ENCODE results near the gene MDGA2. TPM values are rescaled to one million over a fixed set of nuclear protein-coding genes. Genes with fewer than 3 reads are reported as not detected.

Gene MDGA2
- total RNA-seq, 1 experiment from 2014 or later = not detected

DNA sequence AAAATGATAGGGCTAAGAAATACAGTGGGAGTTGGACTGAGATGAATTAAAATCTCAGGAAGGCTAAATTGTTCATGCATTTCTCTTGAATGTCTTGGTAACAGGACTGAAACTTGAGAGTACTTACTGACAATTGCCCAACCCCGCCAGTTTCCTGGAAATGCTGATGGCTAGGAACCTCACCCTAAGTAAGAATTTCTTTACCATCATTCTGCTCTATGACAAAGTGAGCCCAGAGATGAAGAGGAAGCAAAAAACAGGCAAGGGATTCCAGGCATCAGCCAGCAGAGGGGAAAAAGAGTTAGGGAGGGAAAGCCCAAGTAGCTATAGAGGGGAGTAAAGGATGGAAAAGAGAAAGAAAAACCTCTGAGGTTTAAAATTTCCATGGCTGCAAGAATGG, 397.7 kb downstream of the MDGA2 start (continued):
- TF ChIP-seq, protein P1, sequence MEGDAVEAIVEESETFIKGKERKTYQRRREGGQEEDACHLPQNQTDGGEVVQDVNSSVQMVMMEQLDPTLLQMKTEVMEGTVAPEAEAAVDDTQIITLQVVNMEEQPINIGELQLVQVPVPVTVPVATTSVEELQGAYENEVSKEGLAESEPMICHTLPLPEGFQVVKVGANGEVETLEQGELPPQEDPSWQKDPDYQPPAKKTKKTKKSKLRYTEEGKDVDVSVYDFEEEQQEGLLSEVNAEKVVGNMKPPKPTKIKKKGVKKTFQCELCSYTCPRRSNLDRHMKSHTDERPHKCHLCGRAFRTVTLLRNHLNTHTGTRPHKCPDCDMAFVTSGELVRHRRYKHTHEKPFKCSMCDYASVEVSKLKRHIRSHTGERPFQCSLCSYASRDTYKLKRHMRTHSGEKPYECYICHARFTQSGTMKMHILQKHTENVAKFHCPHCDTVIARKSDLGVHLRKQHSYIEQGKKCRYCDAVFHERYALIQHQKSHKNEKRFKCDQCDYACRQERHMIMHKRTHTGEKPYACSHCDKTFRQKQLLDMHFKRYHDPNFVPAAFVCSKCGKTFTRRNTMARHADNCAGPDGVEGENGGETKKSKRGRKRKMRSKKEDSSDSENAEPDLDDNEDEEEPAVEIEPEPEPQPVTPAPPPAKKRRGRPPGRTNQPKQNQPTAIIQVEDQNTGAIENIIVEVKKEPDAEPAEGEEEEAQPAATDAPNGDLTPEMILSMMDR (IDR thresholded peaks at IDR 0.05 in 2 of 3, conservative IDR thresholded peaks at IDR 0.05 in 1 of 3; ENCODE audit: borderline replicate concordance in 1 of 3, insufficient read depth in 1 of 3, low read depth in 2 of 3, low read length in 2 of 3) = no peak
- no peak for TF ChIP-seq ZFX (IDR thresholded peaks at IDR 0.05)

DNA sequence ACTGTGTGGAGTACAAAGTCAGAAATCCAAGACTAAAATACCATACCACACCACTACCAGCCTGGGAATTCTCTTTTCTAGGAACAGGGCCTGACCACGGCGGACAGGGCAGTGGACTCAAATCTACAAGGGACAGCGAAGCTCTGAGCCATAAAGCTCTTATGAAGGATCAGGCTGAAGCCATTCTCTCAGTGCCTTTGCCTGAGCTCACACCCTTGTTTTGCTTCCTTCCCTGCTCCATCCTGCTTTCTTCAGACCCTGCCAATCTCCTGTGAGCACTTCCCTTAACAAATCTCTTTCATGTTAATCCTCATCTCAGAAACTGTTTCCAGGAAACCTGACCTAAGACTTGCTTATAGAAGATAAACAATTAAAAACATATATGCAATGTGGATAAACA, 398.5 kb downstream of the MDGA2 start:
- no peak overlapping the region for H3K27ac ChIP-seq (ENCODE audit: low read depth, low read length)
- ChIA-PET POLR2A (no interaction called here), CTCF (no interaction called here), RAD21 (ENCODE audit: low non-redundant PET in 1 of 2, low total read pairs in 2 of 2, uncharacterized antibody in 2 of 2, unreplicated experiment in 2 of 2) (no interaction called here)
- H3K9me3 ChIP-seq (ENCODE audit: control insufficient read depth in 1 of 2, insufficient read depth in 1 of 2, low read depth in 1 of 2, low read length in 2 of 2) = no peaks in the 10 kb centered on the region
- no peaks in the 10 kb centered on the region for H4K20me1 ChIP-seq (ENCODE audit: insufficient read depth)
- no peaks in the 10 kb centered on the region for H3K27me3 ChIP-seq (ENCODE audit: insufficient read depth, low read length)
- TF ChIP-seq, protein P1 (IDR thresholded peaks at IDR 0.05 in 2 of 3, conservative IDR thresholded peaks at IDR 0.05 in 1 of 3; ENCODE audit: borderline replicate concordance in 1 of 3, insufficient read depth in 1 of 3, low read depth in 2 of 3, low read length in 2 of 3) = no peak
- TF ChIP-seq ELF1 (IDR thresholded peaks at IDR 0.05; ENCODE audit: borderline replicate concordance, low read depth) (no peak), POLR2A (IDR thresholded peaks at IDR 0.05; ENCODE audit: borderline replicate concordance, extremely low read depth, insufficient read depth, insufficient read length) (no peak), CEBPB (IDR thresholded peaks at IDR 0.05; ENCODE audit: low read depth) (no peak), EZH2phosphoT487 (IDR thresholded peaks at IDR 0.05; ENCODE audit: borderline replicate concordance) (no peak), RAD21 (IDR thresholded peaks at IDR 0.05; ENCODE audit: low read depth) (no peak), YY1 (IDR thresholded peaks at IDR 0.05; ENCODE audit: extremely low read depth, insufficient replicate concordance, low read depth, low read length) (no peak), SRF (IDR thresholded peaks at IDR 0.05; ENCODE audit: low read depth) (no peak)
- TF ChIP-seq, protein P2, sequence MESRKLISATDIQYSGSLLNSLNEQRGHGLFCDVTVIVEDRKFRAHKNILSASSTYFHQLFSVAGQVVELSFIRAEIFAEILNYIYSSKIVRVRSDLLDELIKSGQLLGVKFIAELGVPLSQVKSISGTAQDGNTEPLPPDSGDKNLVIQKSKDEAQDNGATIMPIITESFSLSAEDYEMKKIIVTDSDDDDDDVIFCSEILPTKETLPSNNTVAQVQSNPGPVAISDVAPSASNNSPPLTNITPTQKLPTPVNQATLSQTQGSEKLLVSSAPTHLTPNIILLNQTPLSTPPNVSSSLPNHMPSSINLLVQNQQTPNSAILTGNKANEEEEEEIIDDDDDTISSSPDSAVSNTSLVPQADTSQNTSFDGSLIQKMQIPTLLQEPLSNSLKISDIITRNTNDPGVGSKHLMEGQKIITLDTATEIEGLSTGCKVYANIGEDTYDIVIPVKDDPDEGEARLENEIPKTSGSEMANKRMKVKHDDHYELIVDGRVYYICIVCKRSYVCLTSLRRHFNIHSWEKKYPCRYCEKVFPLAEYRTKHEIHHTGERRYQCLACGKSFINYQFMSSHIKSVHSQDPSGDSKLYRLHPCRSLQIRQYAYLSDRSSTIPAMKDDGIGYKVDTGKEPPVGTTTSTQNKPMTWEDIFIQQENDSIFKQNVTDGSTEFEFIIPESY (IDR thresholded peaks at IDR 0.05; ENCODE audit: extremely low read depth, insufficient replicate concordance, low read length) = no peak
- H2AFZ ChIP-seq (ENCODE audit: low read depth, low read length, poor library complexity, severe bottlenecking) = no peak overlapping the region
- intact Hi-C loops (cut with micrococcal nuclease) = no loop called here
- no peaks in the 10 kb centered on the region for H3K36me3 ChIP-seq (ENCODE audit: control insufficient read depth in 1 of 2, insufficient read depth in 2 of 2, low read length in 2 of 2)
- H3K79me2 ChIP-seq (ENCODE audit: insufficient read depth, low read length) = no peaks in the 10 kb centered on the region
- H3K9me2 ChIP-seq (ENCODE audit: insufficient read depth) = no peaks in the 10 kb centered on the region
- no peak overlapping the region for H3K4me2 ChIP-seq (ENCODE audit: low read length)
- no TSS peak for BruUV-seq (replicated peaks)
- no peak overlapping the region for H3K9ac ChIP-seq (ENCODE audit: low read length)
- no peak overlapping the region for H3K4me3 ChIP-seq (replicated peaks in 1 of 2; ENCODE audit: low read depth in 1 of 2, low read length in 2 of 2)
- no peak for ATAC-seq
- DNase-seq (ENCODE audit: low read depth, low spot score) = no peak
- no peaks in the 10 kb centered on the region for H3K4me1 ChIP-seq (ENCODE audit: control insufficient read depth in 1 of 2, insufficient read depth in 2 of 2, low read length in 2 of 2)
